Measurements from ENCODE around the gene MAB21L2.

Gene MAB21L2

GRCh38 chr4:150578745-150579501, 3.0 kb upstream of the MAB21L2 start:
- no peak for DNase-seq

GRCh38 chr4:150579551-150580234, 2.3 kb upstream of the MAB21L2 start:
- no peak for DNase-seq

- no peak for DNase-seq
These were observed 1.6 kb upstream of the MAB21L2 start for GRCh38 chr4:150580306-150580705.

- DNase-seq: no peak
These were observed 820 bp upstream of the MAB21L2 start for GRCh38 chr4:150581056-150581605.

- no peak for DNase-seq
These were observed 305 bp upstream of the MAB21L2 start for GRCh38 chr4:150581641-150582051.

- no peak for DNase-seq
These were observed 929 bp downstream of the MAB21L2 start for GRCh38 chr4:150582873-150583286.

- no peak for DNase-seq
These were observed 1.5 kb downstream of the MAB21L2 start for GRCh38 chr4:150583287-150584110.

- DNase-seq: no peak
These were observed 2.4 kb downstream of the MAB21L2 start for GRCh38 chr4:150584111-150584915.

- no peak for DNase-seq
These were observed 3.7 kb downstream of the MAB21L2 start for GRCh38 chr4:150585611-150586010.

GRCh38 chr4:150586162-150586810, 4.3 kb downstream of the MAB21L2 start:
- no peak for DNase-seq

- no peak for DNase-seq
These were observed 6.4 kb downstream of the MAB21L2 start for GRCh38 chr4:150588316-150588715.

GRCh38 chr4:150589157-150589556, 7.2 kb downstream of the MAB21L2 start:
- no peak for DNase-seq

- DNase-seq: peak; percentile 38
These were observed 8.7 kb downstream of the MAB21L2 start for GRCh38 chr4:150590631-150591030.

GRCh38 chr4:150591406-150591805, 9.5 kb downstream of the MAB21L2 start:
- DNase-seq: peak; percentile 96

- peak; percentile 58 for DNase-seq
These were observed 10.0 kb downstream of the MAB21L2 start for GRCh38 chr4:150591904-150592303.

GRCh38 chr4:150593996-150594395, 12.0 kb downstream of the MAB21L2 start:
- DNase-seq: peak; percentile 66

GRCh38 chr4:150598909-150599308, 17.0 kb downstream of the MAB21L2 start:
- DNase-seq: peak; percentile 55

- DNase-seq: no peak
These were observed 17.6 kb downstream of the MAB21L2 start for GRCh38 chr4:150599547-150599946.

GRCh38 chr4:150600812-150601445, 19.0 kb downstream of the MAB21L2 start:
- peak; percentile 42 for DNase-seq

- no peak for DNase-seq
These were observed 27.2 kb downstream of the MAB21L2 start for GRCh38 chr4:150609131-150609530.

- no peak for DNase-seq
These were observed 37.1 kb downstream of the MAB21L2 start for GRCh38 chr4:150619042-150619441.

Data from NCI-H69 (cell line).